GM19324 (cell line): ENCODE results near the gene NES.
"Not testable (repeated sequence)": the region's sequence is repeated elsewhere in the genome, so short reads cannot be mapped to it uniquely, and the experiment has no call there.

ENCODE experiments used
- ATAC-seq: cut with Tn5 transposase; IDR thresholded peaks from one replicate; pipeline ENCODE4 v1.9.1; 2021; ENCODE audit warnings: mild to moderate bottlenecking, moderate library complexity; ENCODE audit not compliant: unreplicated experiment, low FRiP score

NES gene

DNA sequence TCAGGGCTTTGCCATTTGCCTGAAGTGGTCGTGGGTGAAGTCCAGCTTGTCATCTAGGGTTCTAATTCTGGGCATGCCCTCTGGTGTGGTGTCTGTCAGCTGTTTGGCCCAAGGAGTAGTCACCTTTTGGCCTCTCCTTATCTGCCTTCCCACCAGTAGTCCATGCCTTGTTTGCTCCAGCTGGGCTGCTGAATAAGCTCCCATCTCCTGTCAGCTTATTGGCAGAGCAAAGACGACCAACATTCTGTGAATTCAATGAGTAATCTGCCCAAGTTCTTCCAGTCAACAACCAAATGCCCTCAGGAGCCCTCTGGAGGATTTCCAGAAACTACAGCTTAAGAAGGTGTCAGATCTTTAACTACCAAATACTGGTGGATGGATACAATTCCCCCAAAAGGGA, 28.3 kb downstream of the NES start:
- ATAC-seq: no peak

DNA sequence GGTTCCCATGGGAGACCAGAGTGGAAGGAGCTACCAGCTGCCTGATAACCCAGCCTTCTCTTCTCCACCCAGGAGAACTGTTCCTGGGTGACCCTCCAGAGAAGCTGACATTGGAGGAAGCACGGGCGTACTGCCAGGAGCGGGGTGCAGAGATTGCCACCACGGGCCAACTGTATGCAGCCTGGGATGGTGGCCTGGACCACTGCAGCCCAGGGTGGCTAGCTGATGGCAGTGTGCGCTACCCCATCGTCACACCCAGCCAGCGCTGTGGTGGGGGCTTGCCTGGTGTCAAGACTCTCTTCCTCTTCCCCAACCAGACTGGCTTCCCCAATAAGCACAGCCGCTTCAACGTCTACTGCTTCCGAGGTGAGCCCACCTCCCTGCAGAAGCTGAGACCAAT, 28.7 kb downstream of the NES start:
- ATAC-seq: no peak

DNA sequence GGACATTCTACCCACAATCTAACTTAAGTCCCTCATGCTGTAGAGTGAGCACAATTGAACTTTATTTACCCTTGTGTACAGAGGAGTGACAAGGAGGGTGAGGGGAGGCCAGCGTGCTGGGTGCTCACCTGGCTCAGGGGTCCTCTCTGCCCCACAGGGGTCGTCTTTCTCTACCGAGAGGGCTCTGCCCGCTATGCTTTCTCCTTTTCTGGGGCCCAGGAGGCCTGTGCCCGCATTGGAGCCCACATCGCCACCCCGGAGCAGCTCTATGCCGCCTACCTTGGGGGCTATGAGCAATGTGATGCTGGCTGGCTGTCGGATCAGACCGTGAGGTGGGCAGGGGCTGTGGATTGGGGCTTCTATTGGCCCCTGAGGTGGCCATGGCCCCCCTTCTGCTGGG, 29.9 kb downstream of the NES start:
- ATAC-seq: no peak

DNA sequence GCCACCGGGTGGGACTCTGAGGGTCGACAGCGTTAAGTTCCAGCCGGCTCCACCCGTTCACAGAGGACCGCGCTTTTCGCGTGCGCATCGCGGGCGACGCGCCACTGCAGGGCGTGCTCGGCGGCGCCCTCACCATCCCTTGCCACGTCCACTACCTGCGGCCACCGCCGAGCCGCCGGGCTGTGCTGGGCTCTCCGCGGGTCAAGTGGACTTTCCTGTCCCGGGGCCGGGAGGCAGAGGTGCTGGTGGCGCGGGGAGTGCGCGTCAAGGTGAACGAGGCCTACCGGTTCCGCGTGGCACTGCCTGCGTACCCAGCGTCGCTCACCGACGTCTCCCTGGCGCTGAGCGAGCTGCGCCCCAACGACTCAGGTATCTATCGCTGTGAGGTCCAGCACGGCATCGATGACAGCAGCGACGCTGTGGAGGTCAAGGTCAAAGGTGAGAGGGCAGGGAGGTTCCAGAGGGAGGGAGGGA, 30.4 kb downstream of the NES start:
- ATAC-seq: no peak

DNA sequence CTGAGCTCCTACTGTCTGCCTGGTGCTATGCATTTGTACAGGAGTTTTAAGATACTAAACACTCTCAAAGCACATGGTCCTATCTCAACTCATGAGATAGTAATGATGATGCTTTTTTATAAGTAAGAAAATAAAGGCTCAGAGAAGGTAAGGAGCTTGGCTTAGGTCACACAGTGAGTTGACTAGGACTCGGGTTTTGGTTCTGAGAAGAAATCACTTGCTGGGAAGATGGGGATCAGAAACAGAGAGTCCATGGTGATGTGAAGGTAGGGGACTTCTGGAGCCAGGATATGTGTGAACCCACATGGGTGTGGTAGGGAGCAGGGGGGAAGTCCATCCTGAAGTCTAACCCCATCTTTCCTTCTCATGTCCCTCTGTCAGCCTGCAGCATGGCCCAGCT, 31.5 kb downstream of the NES start:
- no peak for ATAC-seq

DNA sequence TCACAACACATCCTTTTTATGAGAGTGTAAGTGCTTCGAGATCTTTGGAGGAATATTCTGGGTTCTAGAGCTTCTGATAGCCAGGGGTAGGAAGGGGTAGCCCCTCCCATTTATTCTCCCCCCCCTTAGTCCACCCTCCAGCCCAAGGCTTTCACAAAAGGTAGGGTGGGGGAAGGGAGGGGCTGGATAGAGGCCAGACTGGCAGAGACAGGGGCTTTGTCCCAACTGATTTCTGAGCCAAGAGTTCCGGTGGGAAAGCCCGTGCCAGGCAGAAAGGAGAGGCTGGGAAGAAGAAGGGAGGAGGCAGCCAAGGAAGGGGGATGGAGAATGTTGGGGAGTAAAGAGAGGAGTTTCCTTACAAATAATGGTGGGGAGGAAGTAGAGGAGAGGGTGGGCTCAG, 32.2 kb downstream of the NES start:
- no peak for ATAC-seq

DNA sequence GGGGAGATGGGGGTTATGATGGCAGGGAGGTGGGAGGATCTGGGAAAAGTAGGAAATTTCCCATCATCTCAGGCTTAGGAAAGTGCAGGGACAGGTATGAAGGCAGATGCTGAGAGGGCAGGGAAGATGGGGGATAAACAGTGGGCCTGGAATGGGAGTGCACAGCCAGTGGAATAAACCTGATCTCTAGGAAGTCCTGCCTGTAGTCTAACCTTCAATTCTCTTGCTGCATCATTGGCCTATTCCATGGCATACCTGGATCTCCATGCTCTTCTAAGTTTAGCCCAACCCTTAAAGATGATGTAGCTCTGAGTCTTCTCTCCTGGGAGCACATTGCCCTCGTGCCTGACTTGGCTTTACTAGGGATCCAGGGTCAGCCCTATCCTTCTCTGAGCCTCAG, 32.6 kb downstream of the NES start:
- ATAC-seq: no peak

DNA sequence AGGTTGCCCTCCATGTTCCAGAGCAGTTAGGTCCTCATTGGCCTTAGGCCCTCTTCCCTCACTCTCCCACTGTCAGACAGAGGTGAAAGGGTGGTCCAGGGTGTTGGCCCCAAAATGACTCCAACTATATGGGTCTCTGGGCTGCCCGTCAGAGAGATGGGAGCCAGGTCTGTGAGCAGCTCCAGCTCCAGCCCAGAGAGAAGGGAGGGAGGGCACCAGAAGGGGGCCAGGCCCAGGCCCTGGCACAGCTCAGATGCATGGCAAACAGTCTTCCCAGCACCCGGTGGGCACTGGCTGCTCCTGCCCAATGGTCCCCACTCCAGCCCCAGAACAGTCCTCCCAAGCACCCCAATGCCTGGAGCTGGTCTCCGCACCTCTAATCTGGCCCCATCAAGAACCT, 33.1 kb downstream of the NES start:
- no peak for ATAC-seq

DNA sequence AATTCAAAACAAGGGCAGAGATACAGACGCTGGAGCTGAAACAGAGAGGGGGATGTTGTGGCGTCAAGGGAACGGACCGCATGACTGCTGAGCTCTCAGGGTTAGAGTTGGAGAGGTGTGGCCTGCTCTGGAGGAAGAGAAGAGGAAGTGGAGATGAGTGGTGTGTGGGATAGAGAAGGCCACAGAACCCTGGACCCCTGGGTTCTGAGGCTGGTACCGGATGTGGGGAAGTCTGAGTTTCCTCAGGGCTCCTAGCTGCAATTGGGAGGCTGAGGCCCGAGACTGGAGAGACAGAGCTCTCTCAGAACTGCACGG, 33.5 kb downstream of the NES start:
- ATAC-seq: no peak

DNA sequence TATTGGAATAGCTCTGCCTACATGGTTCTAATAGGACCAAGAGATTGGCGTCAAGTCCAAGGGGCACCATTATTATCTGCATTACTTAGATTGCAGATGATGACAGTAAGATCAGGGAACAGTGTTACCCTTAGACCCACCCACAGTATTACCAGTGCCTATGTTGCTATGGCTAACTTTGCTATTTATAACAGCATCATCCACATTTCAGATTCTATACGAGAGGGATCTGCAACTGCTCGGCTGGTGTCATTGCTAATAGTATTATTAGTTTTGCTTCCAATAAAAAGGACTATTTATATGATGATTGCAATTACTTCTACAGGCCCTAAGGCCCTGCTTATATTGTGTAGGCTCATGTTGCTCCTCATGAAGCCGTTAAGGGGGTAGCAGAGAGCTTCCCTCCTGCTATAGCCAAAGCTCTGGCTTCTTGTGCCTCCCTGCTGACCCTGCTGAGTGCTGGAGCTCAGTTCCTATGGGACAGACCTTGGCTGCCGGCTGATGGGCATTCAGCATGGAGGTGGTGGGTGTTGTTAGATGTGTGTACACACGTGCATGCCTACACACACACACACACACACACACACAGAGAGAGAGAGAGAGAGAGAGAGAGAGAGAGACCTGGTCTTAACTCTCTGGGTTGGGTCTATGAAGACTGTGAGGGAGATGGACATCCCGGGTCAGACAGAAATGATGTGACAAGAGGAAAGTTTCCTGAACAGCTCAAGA, 34.0 kb downstream of the NES start:
- ATAC-seq: no peak

DNA sequence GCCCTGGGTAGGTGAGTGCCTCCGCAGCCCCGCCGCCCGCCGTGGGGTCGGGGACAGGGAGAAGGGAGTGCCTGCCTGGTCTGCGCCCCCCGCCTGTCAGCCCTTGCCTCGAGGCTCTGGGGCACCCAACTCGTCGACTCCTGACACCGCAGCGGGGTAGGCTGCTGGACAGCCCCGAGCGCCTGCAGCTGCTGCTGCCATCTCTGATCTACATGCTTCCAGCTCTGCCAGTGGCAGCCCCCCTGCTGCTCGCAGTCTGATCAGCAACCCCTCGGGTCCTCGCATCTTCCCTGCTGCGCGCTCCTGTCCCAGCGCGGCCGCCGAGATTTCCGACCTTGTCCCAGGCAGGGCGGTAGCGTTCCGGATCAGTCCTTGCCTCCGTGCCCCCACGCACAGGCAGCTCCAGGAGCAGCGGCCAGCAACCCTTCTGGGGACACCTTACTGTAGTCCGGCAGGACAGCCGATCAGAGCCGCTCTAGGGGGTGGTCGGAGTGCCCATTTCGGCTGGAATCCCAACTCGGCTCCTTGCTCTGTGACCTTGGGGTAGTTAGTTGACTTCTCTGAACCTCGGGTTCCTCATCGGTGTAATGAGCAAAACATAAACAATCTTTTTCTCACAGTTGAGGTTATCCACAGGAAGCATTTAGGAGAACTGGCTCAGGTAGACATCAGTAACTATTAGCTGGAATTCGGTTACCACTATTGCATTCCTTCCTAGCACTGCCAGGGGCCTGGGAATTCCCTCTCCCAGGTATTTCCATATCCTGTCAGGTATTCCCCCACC, 34.8 kb downstream of the NES start:
- ATAC-seq: no peak

DNA sequence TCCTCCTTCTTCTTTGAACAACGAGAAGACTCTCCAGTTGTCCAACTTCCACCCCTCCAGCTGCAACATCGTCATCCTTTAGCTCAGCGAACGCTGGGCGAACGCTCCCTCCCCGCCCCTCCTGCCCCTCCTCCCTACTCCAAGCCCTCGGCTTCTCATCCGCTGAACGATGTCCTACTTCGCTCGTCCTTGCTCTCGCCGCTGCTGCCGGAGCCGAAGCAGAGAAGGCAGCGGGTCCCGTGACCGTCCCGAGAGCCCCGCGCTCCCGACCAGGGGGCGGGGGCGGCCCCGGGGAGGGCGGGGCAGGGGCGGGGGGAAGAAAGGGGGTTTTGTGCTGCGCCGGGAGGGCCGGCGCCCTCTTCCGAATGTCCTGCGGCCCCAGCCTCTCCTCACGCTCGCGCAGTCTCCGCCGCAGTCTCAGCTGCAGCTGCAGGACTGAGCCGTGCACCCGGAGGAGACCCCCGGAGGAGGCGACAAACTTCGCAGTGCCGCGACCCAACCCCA, 35.4 kb downstream of the NES start, which contains the start of gene BCAN:
Gene BCAN, plus strand, starts transcription at position 357 of the 504 bp plus-strand sequence. CDS start 3,938 bp downstream, outside the sequence.
- no peak for ATAC-seq

DNA sequence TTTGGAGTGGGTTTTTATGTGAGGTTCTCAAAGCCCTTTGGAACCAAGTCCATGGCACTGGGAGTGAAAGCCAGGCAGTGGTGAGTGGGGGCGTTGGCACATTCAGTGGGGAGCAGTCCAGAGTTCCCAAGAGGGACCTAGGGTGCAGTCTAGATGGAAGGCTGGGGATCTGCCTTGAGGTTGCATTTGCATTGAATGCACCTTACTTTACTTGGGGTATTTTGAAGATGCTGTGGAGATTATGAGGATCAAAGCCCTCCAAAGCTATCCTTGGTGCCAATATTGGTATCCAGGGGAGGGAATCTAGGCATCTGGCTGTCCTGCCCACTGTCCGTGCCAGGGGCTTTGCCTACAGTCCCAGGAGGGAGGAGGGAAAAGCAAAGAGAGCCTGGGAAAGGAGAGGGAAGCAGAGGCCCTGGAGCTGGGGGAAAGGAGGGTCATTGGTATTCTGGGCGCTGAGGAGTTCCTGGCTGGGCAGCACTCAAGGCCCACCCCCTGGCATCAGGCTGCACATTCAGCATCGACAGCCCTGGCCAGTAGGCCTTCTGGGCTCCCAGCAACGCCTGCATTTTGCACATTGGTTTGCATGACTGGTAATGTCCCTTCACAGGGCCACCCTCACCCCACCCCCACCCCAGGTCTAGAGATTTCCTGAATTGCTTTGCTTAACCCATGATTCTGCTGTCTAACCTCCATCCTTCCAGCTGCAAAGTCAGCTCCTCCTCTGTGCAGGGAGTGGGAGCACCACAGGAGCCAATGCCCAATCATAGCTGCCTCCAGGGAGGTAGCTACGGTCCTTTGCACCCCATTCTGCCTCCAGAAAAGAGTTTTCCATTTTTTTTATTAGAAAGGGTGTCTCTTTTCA, 36.1 kb downstream of the NES start:
- no peak for ATAC-seq

DNA sequence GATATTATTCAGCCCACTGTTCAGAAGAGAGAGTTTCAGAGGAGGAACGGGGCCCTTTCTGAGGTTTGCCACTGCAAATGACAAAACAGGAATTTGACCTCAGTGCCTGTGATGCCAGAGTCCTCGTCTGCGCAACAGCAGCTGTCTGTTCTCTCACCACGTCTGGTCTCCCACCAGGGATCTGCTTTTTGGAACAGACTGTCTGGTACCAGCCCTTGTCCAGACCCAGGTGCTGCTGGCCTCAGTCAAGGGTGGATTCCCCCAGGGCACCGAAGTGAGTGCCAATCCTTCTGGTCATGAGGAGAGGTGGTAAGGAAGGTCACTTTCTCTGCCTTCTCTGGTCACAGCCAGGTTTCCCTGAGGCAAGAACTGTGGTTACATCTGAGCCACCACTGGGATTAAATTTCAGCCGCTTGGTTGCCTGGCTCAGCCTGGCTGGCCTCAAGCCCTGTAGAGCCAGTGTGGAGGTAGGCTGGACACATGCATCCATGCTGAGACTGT, 37.6 kb downstream of the NES start:
- ATAC-seq: no peak

DNA sequence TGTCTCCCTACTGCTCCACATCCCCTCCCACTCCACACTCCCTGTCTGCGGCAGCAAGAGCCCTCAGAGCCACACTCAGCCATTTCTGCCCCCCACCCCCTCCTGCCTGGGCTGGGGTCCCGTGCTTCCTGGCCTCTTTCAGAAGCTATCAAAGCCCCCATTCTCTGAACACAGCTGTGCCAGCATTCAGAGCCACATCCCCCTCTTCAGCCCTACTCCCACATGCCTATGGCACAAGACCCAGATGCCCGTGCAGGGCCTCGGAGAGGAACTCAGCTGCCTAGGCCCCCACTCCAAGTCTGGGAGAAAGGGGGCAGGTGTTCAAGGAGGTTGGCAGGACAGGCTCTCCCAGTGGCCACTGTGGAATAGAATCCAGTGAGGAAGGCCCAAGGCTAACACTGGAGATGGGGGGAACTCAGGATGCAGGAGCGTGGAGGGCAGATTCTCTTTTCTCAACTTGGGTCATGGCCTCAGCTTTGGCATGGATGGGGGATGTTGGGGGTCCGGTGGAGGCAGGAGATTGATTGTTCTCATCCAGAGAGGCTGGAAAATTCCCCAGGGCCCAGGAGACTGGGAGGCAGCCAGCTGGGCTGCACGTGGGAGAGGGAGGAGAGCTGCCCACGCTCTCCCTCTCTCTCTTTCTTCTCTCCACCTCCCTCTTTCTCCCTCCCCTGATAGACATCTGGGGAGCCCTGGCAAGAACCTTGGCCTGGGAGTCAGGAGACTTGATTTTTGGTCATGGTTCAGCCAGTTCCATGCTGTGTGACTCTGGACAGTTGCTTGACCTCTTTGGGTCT, 38.8 kb downstream of the NES start:
- no peak for ATAC-seq

DNA sequence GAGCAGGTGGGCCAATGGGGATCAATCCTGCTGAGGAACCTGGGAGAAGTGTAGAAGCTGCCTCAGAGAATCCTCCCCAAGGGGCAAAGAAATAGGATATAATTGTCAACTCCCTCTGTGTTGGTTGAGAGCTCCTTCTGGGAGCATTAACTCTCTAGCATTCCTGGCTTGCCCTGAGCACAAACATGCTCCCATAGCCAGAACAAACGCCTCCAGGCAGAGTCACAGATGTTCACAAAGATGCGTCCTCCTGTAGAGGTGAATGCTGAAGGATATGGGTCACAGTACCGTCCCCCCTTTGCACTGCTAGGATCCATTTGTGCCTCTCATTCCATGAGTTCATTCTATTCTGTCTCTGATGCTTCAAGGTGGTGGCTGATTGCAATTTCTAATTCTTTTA, 44.9 kb downstream of the NES start:
- ATAC-seq: no peak

DNA sequence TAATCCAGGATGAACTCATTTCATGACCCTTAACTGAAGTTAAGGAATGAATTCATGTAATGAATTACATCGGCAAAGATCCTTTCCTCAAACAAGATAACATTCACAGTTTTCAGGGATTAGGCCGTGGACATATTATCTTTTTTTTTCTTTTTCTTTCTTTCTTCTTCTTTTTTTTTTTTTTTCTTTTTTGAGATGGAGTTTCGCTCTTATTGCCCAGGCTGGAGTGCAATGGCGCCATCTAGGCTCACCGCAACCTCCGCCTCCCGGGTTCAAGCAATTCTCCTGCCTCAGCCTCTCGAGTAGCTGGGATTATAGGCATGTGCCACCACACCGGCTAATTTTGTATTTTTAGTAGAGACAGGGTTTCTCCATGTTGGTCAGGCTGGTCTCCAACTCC, 46.1 kb downstream of the NES start:
- not testable (repeated sequence) for ATAC-seq

DNA sequence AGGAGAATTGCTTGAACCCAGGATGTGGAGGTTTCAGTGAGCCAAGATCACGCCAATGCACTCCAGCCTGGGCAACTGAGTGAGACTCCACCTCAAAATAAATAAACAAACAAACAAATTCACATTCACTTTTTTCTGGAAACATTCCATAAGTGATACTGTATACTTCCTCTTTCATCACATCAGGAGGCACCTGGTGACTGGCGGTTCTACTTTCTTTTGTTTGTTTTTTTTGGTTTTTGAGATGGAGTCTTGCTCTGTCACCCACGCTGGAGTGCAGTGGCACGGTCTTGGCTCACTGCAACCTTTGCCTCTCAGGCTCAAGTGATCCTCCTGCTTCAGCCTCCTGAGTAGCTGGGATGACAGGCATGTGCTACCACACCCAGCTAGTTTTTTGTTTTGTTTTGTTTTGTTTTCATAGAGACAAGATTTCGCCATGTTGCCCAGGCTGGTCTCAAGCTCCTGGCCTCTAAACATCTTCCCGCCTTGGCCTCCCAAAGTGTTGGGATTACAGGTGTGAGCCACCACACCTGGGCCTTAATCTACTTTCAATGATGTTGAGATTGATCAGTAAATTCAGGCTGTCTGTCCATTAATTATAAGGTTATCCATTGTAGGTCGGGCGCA, 47.3 kb downstream of the NES start:
- no peak for ATAC-seq

DNA sequence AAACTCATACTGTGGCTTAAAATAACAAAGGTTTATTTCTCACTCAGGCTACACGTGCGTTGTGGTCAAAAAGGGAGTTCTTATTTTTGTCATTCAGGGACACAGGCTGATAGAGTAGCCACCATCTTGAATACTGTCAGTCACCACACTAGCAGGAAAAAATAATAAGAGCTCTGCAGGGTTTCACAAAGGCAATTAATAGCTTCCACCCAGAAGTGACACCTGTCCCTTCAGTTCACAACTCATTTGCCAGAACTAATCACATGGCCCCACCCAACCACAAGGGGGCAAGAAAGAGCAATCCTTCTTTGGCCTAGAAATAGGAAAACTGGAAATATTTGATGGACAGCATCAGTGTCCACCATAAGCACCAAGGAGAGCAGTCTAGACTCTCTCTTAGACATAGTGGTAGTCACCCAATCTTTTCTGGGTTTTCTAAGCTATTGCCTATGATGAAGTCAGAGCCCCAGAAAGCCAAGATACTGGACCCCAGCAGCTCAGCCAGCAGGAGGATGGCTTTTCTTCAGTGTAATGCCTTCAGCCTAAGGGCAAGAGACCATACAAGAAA, 49.8 kb downstream of the NES start:
- no peak for ATAC-seq
